ENCODE data around the gene PEBP1. TPM values are rescaled to one million over a fixed set of nuclear protein-coding genes. Genes with fewer than 3 reads are reported as not detected.

Gene PEBP1
- total and polyA plus RNA-seq, 10 of the 15 experiments (the other 5 are each of a cell fraction or from before 2014, with no cell fraction given), result 79.4 to 415 (median 206) TPM

GRCh38 chr12:118185602-118186397, 49.9 kb downstream of the PEBP1 start:
- POLR2A ChIA-PET, result interaction anchor here (0.6 to 4.2 kb wide), 6 partner anchors 20 to 191 kb away, joined by 3 to 23 read pairs (median 9); partner anchors contain the start of gene SUDS3
- Histone ChIP-seq H3K4me2 (ENCODE audit: control insufficient read depth, insufficient read depth) (no peak overlapping the region), H3K4me3 (no peak overlapping the region), H3K9ac (ENCODE audit: control insufficient read depth, insufficient read depth, low read length) (no peak overlapping the region), H3K4me1 (ENCODE audit: control insufficient read depth, insufficient read depth, low read length) (peaks cover 27% of the 10 kb centered on the region), H2AFZ (ENCODE audit: control insufficient read depth, low read depth, low read length) (peak overlapping the region; percentile 15; the same call in 1 of the 2 replicates), H3K27me3 (replicated peaks in 1 of 2; ENCODE audit: control insufficient read depth in 2 of 2, insufficient read depth in 2 of 2, low read length in 1 of 2) (no peaks in the 10 kb centered on the region), H3K9me3 (replicated peaks; ENCODE audit: control insufficient read depth, insufficient read depth, low read length) (no peaks in the 10 kb centered on the region), H3K27ac (ENCODE audit: control insufficient read depth, insufficient read depth) (no peak overlapping the region; the same call in 1 of the 2 replicates), H3K79me2 (ENCODE audit: control insufficient read depth, insufficient read depth, low read length) (no peaks in the 10 kb centered on the region), H3K36me3 (ENCODE audit: control insufficient read depth in 2 of 2, insufficient read depth in 2 of 2, low read length in 1 of 2) (peaks cover 8 to 9% of the 10 kb centered on the region in 2 experiments), H4K20me1 (ENCODE audit: control insufficient read depth, insufficient read depth) (no peaks in the 10 kb centered on the region)
- ATAC-seq (peak; percentile 50), DNase-seq (ENCODE audit: low read depth, low spot score) (no peak), FAIRE-seq (no peak)
- SMC1A ChIA-PET (ENCODE audit: uncharacterized antibody, unreplicated experiment), result interaction anchor here (0.6 to 6.5 kb wide), 13 partner anchors 11 to 190 kb away, joined by 3 to 185 read pairs (median 6); partner anchors contain the start of genes SUDS3 and TAOK3
- TF ChIP-seq IRF5 (IDR thresholded peaks at IDR 0.05; ENCODE audit: borderline replicate concordance), result no peak
- TF ChIP-seq SMC3 (IDR thresholded peaks at IDR 0.05; ENCODE audit: borderline replicate concordance, low read length), result no peak
- TF ChIP-seq ZNF24 (IDR thresholded peaks at IDR 0.05), result peak; percentile 93
- peak; percentile 36; the same call in 1 of the 2 replicates for TF ChIP-seq RELB (IDR thresholded peaks at IDR 0.05; ENCODE audit: low read depth)
- no peak for TF ChIP-seq DPF2 (IDR thresholded peaks at IDR 0.05)
- 0 out of 2 replicates have a peak, but pooled peaks have one; percentile 33 for TF ChIP-seq MLLT1 (IDR thresholded peaks at IDR 0.05)
- TF ChIP-seq POU2F2 (IDR thresholded peaks at IDR 0.05; ENCODE audit: borderline replicate concordance, low read depth, low read length), result peak; percentile 52; the same call in 1 of the 3 replicates
- TF ChIP-seq NR2F1 (conservative IDR thresholded peaks at IDR 0.05), result no peak
- no peak for TF ChIP-seq SRF (IDR thresholded peaks at IDR 0.05; ENCODE audit: low read depth in 2 of 2, low read length in 2 of 2)
- WGBS (ENCODE audit: insufficient coverage, insufficient replicate concordance, low lambda C conversion rate, missing lambda C conversion rate), result 82% methylated on average over 5 of the region's 5 CpGs
- intact Hi-C loops (cut with micrococcal nuclease; ENCODE audit: unreplicated experiment), result no loop called here
- RAD21 ChIA-PET (ENCODE audit: unreplicated experiment), result interaction anchor here (0.7 to 9.1 kb wide), 10 partner anchors 15 to 190 kb away, joined by 3 to 166 read pairs (median 12); partner anchors contain the start of genes SUDS3 and TAOK3
- BruUV-seq (replicated peaks), result no TSS peak
- in situ Hi-C loops (cut with MboI), result no loop called here
- CTCF ChIA-PET, result interaction anchor here (0.6 to 7.1 kb wide), 13 partner anchors 10 to 1436 kb away, joined by 3 to 277 read pairs (median 3); partner anchors contain the start of genes SUDS3 and TAOK3

Measured in GM12878 (cell line).